Camera-type eye (tissue), 1 donor: ENCODE measurements around the gene LENG9. TPM values are rescaled to one million over a fixed set of nuclear protein-coding genes. Genes with fewer than 3 reads are reported as not detected.

Source experiments
- total RNA-seq: library from RNA; depleted of rRNA; stranded (reverse); fragments of >200 nt; gene quantifications from one replicate; pipeline ENCODE4 v1.2.3, GENCODE V29; 2014

Gene LENG9
- 2.7 TPM for total RNA-seq

DNA sequence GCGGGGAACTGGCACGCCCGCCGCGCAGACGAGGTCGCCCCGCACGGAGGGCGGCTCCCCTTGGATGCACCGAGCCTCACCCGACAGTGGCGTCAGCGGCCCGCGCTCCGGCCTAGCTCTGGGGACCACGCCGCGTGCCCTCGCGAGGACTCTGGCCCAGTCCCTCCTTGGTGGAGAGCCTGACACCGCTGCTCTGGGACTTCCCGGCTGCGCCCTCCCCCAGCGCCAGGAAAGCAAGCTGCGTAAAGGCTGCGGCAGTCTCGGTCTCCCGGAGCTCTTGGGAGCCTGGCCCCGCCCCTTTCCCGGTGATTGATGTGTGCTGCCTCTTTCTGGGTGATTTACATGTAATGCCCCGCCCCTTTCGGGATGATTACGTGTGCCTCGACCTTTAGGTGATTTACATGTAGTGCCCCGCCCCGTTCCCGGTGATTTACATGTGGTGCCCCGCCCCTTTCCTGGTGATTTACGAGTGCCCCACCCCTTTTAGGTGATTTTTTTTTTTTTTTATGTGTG, at the start of gene LENG9:
TSS of gene LENG9 (minus strand) at position 248 of the 513 bp plus-strand sequence. CDS start 252 bp downstream, outside the sequence.

DNA sequence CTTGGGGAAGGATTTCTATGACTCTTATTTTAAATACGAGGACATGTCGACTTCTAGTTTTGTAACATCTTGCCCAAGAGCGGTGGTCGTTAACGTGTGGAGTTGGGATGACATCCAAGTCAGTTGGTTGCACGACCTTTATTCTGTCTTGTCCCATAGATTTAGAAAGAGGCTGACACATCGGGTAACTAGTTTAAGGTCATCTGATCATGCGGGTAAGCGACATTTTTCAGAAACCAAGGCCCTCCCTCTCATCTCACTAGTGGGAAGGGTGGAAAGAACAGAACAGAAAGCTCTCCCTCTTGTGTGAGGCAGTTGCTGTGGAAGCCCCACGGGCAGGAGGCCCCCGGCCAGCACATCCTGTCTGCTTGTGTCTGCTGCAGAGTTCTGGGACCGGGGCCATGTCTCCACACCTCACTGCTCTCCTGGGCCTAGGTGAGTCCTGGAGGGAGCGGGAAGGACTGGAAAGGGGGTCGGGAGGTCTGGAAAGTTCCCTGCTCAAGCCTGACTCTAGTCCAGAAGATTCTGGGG, 39.0 kb upstream of the LENG9 start, which contains the start of gene LAIR2:
TSS of gene LAIR2 (plus strand) at position 314 of the 531 bp plus-strand sequence. CDS start at position 402, 88 bp downstream.

DNA sequence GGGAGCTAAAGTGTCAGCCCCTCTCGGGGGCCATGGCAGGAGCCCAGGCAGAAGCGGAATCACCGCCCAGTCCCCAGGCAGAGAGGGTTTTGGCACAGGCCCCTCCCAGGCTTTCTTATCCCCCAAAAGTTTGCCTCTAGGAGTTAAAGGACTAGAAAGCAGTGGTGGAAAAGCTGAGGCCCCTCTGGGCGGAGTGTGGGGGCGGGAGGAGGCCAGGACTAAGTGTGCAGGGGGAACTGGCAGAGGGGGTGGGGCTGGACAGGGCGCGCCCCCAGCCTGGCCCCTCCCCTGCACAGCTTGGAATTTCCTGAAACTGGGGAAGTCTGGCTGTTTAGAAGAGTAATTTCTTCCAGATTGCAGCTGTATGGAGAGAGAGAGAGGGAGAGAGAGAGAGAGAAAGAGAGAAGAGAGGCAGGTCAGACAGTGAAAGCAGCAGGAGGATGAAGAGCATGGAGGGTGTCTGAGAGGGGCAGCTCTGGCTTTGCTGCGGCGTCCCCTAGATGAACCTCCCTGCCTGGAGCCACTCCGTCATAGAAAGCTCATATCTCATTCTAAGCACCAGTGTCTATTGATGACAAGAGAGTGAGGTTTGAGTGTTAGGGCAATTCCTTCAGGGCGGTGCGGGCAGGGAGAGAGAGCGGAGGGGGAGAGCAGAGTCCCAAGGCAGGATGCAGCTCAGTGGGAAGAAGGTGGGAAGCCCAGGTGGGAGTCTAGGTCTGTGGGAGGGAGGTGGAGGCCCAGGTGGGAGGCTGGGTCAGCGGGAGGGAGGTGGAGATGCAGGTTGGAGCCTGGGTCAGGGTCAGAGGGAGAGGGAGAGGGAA, 9.7 kb upstream of the LENG9 start, which contains the start of gene CDC42EP5:
TSS of gene CDC42EP5 (minus strand) at position 226 of the 821 bp plus-strand sequence. CDS start 7,749 bp downstream, outside the sequence.

DNA sequence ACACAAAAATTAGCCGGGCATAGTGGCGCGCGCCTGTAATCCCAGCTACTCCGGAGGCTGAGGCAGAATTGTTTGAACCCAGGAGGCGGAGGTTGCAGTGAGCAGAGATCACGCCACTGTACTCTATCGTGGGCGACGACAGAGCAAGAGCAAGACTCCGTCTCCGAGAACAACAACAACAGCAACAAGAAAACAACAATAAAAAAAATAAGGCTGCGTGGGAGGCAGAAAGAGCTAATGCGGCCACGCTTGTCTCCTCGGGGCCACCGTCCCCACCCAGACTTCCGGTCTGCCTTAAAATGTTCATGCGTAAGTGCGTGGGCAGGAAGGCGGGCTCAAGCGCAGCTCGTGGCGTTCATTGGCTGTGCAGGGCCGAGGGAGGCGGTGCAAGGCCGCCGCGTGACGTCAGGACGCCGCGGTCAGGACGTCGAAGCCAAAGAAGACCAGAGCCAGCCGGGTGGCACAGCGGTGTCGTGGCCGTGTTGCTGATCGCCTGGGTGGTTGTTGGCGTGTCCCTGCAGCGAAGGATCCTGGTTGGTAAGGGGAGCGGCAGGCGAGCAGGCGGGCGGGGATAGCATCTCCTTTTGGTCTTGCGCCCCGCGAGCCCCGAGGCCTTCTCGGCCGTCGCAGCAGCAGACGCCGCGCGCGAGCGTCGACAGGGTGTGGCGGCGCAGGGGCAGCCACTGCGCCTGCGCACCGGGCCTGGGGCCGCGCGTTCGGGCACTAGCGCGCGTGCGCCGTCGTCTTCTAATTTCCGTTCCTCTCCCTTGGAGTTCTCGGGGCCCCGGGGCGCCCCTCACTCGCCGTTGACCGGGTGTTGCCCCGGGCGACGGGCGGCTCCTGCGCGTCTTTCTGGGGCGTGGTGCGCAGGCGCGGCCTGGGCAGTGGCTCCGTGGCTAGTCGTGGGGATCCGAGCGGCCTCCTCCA, 14.5 kb downstream of the LENG9 start, which contains the start of gene LENG8:
TSS of gene LENG8 (plus strand) at position 426 of the 927 bp plus-strand sequence. CDS start 2,146 bp downstream, outside the sequence.

DNA sequence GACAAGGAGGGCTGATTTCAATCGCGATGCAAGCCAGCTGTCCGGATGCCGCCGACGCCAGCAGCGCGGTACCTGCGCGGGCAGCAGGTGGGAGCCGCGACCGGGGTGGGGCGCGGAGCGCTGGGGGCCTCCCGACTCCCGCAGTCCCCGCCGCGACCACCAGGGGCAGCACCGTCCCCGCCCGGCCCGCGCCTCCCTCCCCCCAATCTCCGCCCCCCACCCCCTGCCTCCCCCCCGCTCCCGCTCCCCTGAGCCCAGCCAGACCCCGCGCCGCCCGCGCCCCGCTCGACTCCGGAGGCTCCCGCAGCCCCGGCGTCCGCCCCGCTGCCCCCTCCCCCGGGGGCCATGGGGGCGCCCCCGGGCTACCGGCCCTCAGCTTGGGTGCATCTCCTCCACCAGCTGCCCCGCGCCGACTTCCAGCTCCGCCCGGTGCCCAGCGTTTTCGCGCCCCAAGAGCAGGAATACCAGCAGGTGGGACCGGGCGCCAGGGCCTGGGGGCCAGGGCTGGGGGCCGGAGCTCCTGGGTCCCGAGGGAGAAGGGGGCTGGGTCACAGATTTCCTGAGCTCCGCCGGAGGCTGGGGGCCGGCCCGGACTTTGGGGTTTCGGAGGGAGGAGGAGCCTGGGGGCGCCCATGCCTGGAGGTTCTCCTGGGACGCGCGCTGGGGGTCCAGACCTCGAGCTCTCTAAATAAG, 48.2 kb downstream of the LENG9 start, which contains the start of gene TTYH1:
TSS of gene TTYH1 (plus strand) at position 257 of the 693 bp plus-strand sequence. CDS start at position 346, 89 bp downstream.

Other genes starting within 250 kb of the LENG9 start
- 9.2 TPM for gene LILRB3, start 240.8 kb downstream of the LENG9 start, total RNA-seq
- 0.66 TPM for gene LILRA6, start 221.0 kb downstream of the LENG9 start, total RNA-seq
- gene LILRB5, start 206.5 kb downstream of the LENG9 start, total RNA-seq = 2.1 TPM
- gene LILRB2, start 182.7 kb downstream of the LENG9 start, total RNA-seq = 1.2 TPM
- gene LILRA5, start 150.6 kb downstream of the LENG9 start, total RNA-seq = 0.93 TPM
- not detected for gene LILRA4, start 124.6 kb downstream of the LENG9 start, total RNA-seq
- 5.1 TPM for gene LAIR1, start 98.8 kb downstream of the LENG9 start, total RNA-seq
- gene TTYH1, start 48.3 kb downstream of the LENG9 start, total RNA-seq = 99.3 TPM
- gene LENG8, start 14.6 kb downstream of the LENG9 start, total RNA-seq = 132 TPM
- gene CDC42EP5, start 9.5 kb upstream of the LENG9 start, total RNA-seq = 16.4 TPM
- not detected for gene LAIR2, start 39.1 kb upstream of the LENG9 start, total RNA-seq
- gene LILRA2, start 110.0 kb upstream of the LENG9 start, total RNA-seq = not detected
- gene LILRA1, start 129.9 kb upstream of the LENG9 start, total RNA-seq = 0.22 TPM
- 0.71 TPM for gene LILRB1, start 166.7 kb upstream of the LENG9 start, total RNA-seq
- gene LILRB4, start 199.2 kb upstream of the LENG9 start, total RNA-seq = 0.71 TPM